Hepatocyte (in vitro differentiated cells): ENCODE measurements around the gene MYADML2. TPM values are rescaled to one million over a fixed set of nuclear protein-coding genes. Genes with fewer than 3 reads are reported as not detected.

Source experiments
- DNase-seq: peaks from one replicate; pipeline ENCODE4 v3.0.0-alpha.2; 2016; ENCODE audit warnings: low spot score
- H2AFZ ChIP-seq: fragments of 200-600 bp; sonication (generic); 2 replicates; pipeline ENCODE4 v1.6.0; 2016; ENCODE audit warnings: antibody characterized with exemption, mild to moderate bottlenecking
- H3K27ac ChIP-seq: fragments of 200-600 bp; sonication (generic); 2 replicates; pipeline ENCODE4 v1.5.1; 2016; ENCODE audit warnings: mild to moderate bottlenecking
- H3K27me3 ChIP-seq: fragments of 200-600 bp; sonication (generic); 2 replicates; pipeline ENCODE4 v1.6.1; 2016
- H3K36me3 ChIP-seq: fragments of 200-600 bp; sonication (generic); replicated peaks from 2 replicates; pipeline ENCODE4 v1.5.1; 2016; ENCODE audit warnings: low read depth; ENCODE audit not compliant: insufficient read depth
- H3K4me1 ChIP-seq: fragments of 200-600 bp; sonication (generic); 2 replicates; pipeline ENCODE4 v1.5.1; 2016; ENCODE audit warnings: mild to moderate bottlenecking, moderate library complexity; ENCODE audit not compliant: insufficient read depth
- H3K4me2 ChIP-seq: fragments of 200-600 bp; sonication (generic); 2 replicates; pipeline ENCODE4 v1.6.0; 2016
- H3K4me3 ChIP-seq: fragments of 200-600 bp; sonication (generic); 2 replicates; pipeline ENCODE4 v1.5.1; 2016; ENCODE audit warnings: mild to moderate bottlenecking
- H3K79me2 ChIP-seq: fragments of 200-600 bp; sonication (generic); 2 replicates; pipeline ENCODE4 v1.6.0; 2017; ENCODE audit warnings: mild to moderate bottlenecking
- H3K9me2 ChIP-seq: fragments of 200-600 bp; sonication (generic); replicated peaks from 2 replicates; pipeline ENCODE4 v1.6.0; 2017; ENCODE audit warnings: mild to moderate bottlenecking; ENCODE audit not compliant: insufficient read depth
- H3K9me3 ChIP-seq: fragments of 200-600 bp; sonication (generic); 2 replicates; pipeline ENCODE4 v1.5.1; 2016; ENCODE audit warnings: low read depth, mild to moderate bottlenecking
- H4K20me1 ChIP-seq: fragments of 200-600 bp; sonication (generic); 2 replicates; pipeline ENCODE4 v1.6.0; 2016; ENCODE audit warnings: mild to moderate bottlenecking; ENCODE audit not compliant: insufficient read depth, poor library complexity, severe bottlenecking
- CTCF ChIP-seq: fragments of 200-600 bp; sonication (generic); IDR thresholded peaks from 2 replicates; pipeline ENCODE4 v1.5.1; 2016; ENCODE audit warnings: antibody characterized with exemption, mild to moderate bottlenecking; ENCODE audit not compliant: poor library complexity
- EZH2 ChIP-seq: fragments of 200-600 bp; sonication (generic); IDR thresholded peaks from 2 replicates; pipeline ENCODE4 v1.6.1; 2016; ENCODE audit warnings: antibody characterized with exemption, mild to moderate bottlenecking, borderline replicate concordance
- EZH2phosphoT487 ChIP-seq: fragments of 200-600 bp; sonication (generic); IDR thresholded peaks from one replicate; pipeline ENCODE4 v1.6.1; 2018; ENCODE audit warnings: antibody characterized with exemption, mild to moderate bottlenecking, low read depth, moderate library complexity; ENCODE audit not compliant: unreplicated experiment, severe bottlenecking
- WGBS: methylation state at CpG from one replicate; pipeline ENCODE4 v1.1.6; 2016; ENCODE audit warnings: low lambda C conversion rate; ENCODE audit errors: missing lambda C conversion rate; 5-methylcytosine and 5-hydroxymethylcytosine counted together
- polyA plus RNA-seq: library from polyadenylated mRNA; unstranded; fragments of >200 nt; fragmentation: Nextera tagmentation; extraction: Ambion mirVana; gene quantifications from 2 replicates; pipeline ENCODE4 v1.2.1, GENCODE V29; 2016
- total RNA-seq: library from RNA; depleted of rRNA; stranded (reverse); fragments of >200 nt; gene quantifications from 2 replicates; pipeline ENCODE4 v1.2.3, GENCODE V29; 2014

MYADML2 gene
- total and polyA plus RNA-seq, 2 experiments from 2014 or later = 0.06 TPM; not detected in 1

- no peaks in the 10 kb centered on the region for H3K9me2 ChIP-seq
- no peaks in the 10 kb centered on the region for H3K9me3 ChIP-seq
- H4K20me1 ChIP-seq = peaks cover 41% of the 10 kb centered on the region
- no peak overlapping the region for H2AFZ ChIP-seq
- DNase-seq = peak; percentile 91
- peaks cover 49% of the 10 kb centered on the region for H3K79me2 ChIP-seq
- peak overlapping the region; percentile 97 for H3K27ac ChIP-seq
- no peaks in the 10 kb centered on the region for H3K27me3 ChIP-seq
- H3K4me1 ChIP-seq = peaks cover 46% of the 10 kb centered on the region
- no peaks in the 10 kb centered on the region for H3K36me3 ChIP-seq
- no peak for TF ChIP-seq CTCF
- 1% methylated on average over 28 of the region's 46 CpGs for WGBS
- peak overlapping the region; percentile 83 for H3K4me2 ChIP-seq
- peak overlapping the region; percentile 54 for H3K4me3 ChIP-seq
Measured at GRCh38 chr17:81926451-81927151, 20.4 kb downstream of the MYADML2 start.

- H3K27me3 ChIP-seq = no peaks in the 10 kb centered on the region
- H3K27ac ChIP-seq = peak overlapping the region; percentile 97
- WGBS = 62% methylated on average over 10 of the region's 10 CpGs
- no peak overlapping the region for H3K4me3 ChIP-seq
- H3K79me2 ChIP-seq = peaks cover 56% of the 10 kb centered on the region
- no peaks in the 10 kb centered on the region for H3K9me3 ChIP-seq
- peaks cover 46% of the 10 kb centered on the region for H3K4me1 ChIP-seq
- peak overlapping the region; percentile 83 for H3K4me2 ChIP-seq
- DNase-seq = no peak
- no peaks in the 10 kb centered on the region for H3K9me2 ChIP-seq
- TF ChIP-seq EZH2phosphoT487 = no peak
- TF ChIP-seq CTCF = no peak
- TF ChIP-seq EZH2 = no peak
- H3K36me3 ChIP-seq = no peaks in the 10 kb centered on the region
- no peak overlapping the region for H2AFZ ChIP-seq
- H4K20me1 ChIP-seq = peaks cover 46% of the 10 kb centered on the region
Measured at GRCh38 chr17:81925860-81926450, 21.1 kb downstream of the MYADML2 start.

GRCh38 chr17:81924557-81925532 is 22.2 kb downstream of the MYADML2 start:
- WGBS = 60% methylated on average over 19 of the region's 21 CpGs
- Histone ChIP-seq H4K20me1 (peaks cover 57% of the 10 kb centered on the region), H3K9me3 (no peaks in the 10 kb centered on the region), H3K27me3 (no peaks in the 10 kb centered on the region), H3K9me2 (no peaks in the 10 kb centered on the region), H2AFZ (no peak overlapping the region), H3K27ac (peak overlapping the region; percentile 97), H3K36me3 (no peaks in the 10 kb centered on the region), H3K4me3 (no peak overlapping the region), H3K79me2 (peaks cover 67% of the 10 kb centered on the region), H3K4me1 (peaks cover 46% of the 10 kb centered on the region), H3K4me2 (peak overlapping the region; percentile 83)
- no peak for TF ChIP-seq EZH2
- TF ChIP-seq CTCF = no peak
- TF ChIP-seq EZH2phosphoT487 = no peak
- peak; percentile 76 for DNase-seq
